H1 (cell line): Measurements from ENCODE around the gene MYO5A. TPM values are rescaled to one million over a fixed set of nuclear protein-coding genes. Genes with fewer than 3 reads are reported as not detected.

ENCODE experiments used
- CTCF ChIA-PET: fragments of 300-600 bp; sonication (Branson Sonifier 250); formaldehyde crosslinking; loops from one replicate; lab custom pipeline; 2021; ENCODE audit not compliant: partially characterized antibody; lab: Charles Lee
- POLR2A ChIA-PET: fragments of 300-600 bp; sonication (Branson Sonifier 250); formaldehyde crosslinking; loops from one replicate; lab custom pipeline; 2021; ENCODE audit warnings: inconsistent platforms; ENCODE audit not compliant: partially characterized antibody; lab: Charles Lee
- DNase-seq, 2 experiments: peaks; one replicate each; pipeline versions ENCODE4 v3.0.0 to v3.0.0-alpha.2; 2010 to 2022; ENCODE audit warnings: low spot score in 2 of 2, low read depth in 1 of 2, mixed read lengths in 1 of 2
- FAIRE-seq: peaks from 2 replicates; lab custom pipeline; 2011; peaks lifted over from hg19 to GRCh38; lab: Jason Lieb, UNC
- H2AFZ ChIP-seq: 2 replicates; pipeline ENCODE4 v1.8.1; 2012; ENCODE audit warnings: low read length, inconsistent platforms
- H2AK5ac ChIP-seq: 2 replicates; pipeline ENCODE4 v1.6.1; 2013; ENCODE audit warnings: low read depth, low read length
- H2BK120ac ChIP-seq: replicated peaks from 2 replicates; pipeline ENCODE3; 2013; ENCODE audit warnings: low read depth, low read length, inconsistent platforms
- H2BK12ac ChIP-seq: 2 replicates; pipeline ENCODE4 v1.6.1; 2013; ENCODE audit warnings: low read depth, low read length
- H2BK15ac ChIP-seq: 2 replicates; pipeline ENCODE4 v1.6.1; 2013; ENCODE audit warnings: low read length
- H2BK20ac ChIP-seq: 2 replicates; pipeline ENCODE4 v1.6.1; 2013; ENCODE audit warnings: low read length
- H2BK5ac ChIP-seq: 2 replicates; pipeline ENCODE4 v1.6.1; 2013; ENCODE audit warnings: low read depth, low read length
- H3K14ac ChIP-seq: 2 replicates; pipeline ENCODE4 v1.6.1; 2013; ENCODE audit warnings: inconsistent platforms; ENCODE audit not compliant: insufficient read length
- H3K18ac ChIP-seq: 2 replicates; pipeline ENCODE4 v1.6.1; 2013; ENCODE audit warnings: low read length; ENCODE audit errors: extremely low read depth
- H3K23ac ChIP-seq: 2 replicates; pipeline ENCODE4 v1.6.1; 2013; ENCODE audit warnings: inconsistent platforms; ENCODE audit not compliant: insufficient read length
- H3K23me2 ChIP-seq: 2 replicates; pipeline ENCODE4 v1.6.1; 2013; ENCODE audit warnings: low read depth, low read length
- H3K27ac ChIP-seq: 2 replicates; pipeline ENCODE4 v1.6.1; 2011; ENCODE audit warnings: low read depth, low read length, inconsistent platforms
- H3K27me3 ChIP-seq, 4 experiments: replicated peaks in 1 of 4; 1 replicate in 1 of 4; 2 replicates in 3 of 4; pipeline versions ENCODE4 v1.6.1 to v1.8.1; 2011 to 2013; ENCODE audit warnings: low read length in 3 of 4, mild to moderate bottlenecking in 3 of 4, inconsistent platforms in 2 of 4, mixed read lengths in 2 of 4, moderate library complexity in 1 of 4; ENCODE audit not compliant: control insufficient read depth in 3 of 4, insufficient read depth in 3 of 4; ENCODE audit errors: extremely low read depth in 1 of 4
- H3K36me3 ChIP-seq, 4 experiments: 2 replicates each; pipeline versions ENCODE4 v1.6.1 to v1.8.1; 2011 to 2013; ENCODE audit warnings: mild to moderate bottlenecking in 4 of 4, low read length in 3 of 4, moderate library complexity in 2 of 4, control low read depth in 1 of 4, inconsistent platforms in 1 of 4; ENCODE audit not compliant: insufficient read depth in 4 of 4, control insufficient read depth in 2 of 4
- H3K4ac ChIP-seq: replicated peaks from 2 replicates; pipeline ENCODE3; 2013; ENCODE audit warnings: low read length, low read depth, mixed read lengths, inconsistent platforms; ENCODE audit not compliant: insufficient read length
- H3K4me1 ChIP-seq, 4 experiments: replicated peaks in 1 of 4; 1 replicate in 1 of 4; 2 replicates in 3 of 4; pipeline versions ENCODE4 v1.6.1 to v1.8.1; 2011 to 2013; ENCODE audit warnings: low read length in 3 of 4, inconsistent platforms in 2 of 4, mixed read lengths in 1 of 4; ENCODE audit not compliant: insufficient read depth in 4 of 4, control insufficient read depth in 3 of 4
- H3K4me2 ChIP-seq, 2 experiments: 2 replicates each; pipeline versions ENCODE4 v1.6.1 to v1.8.1; 2011 to 2013; ENCODE audit warnings: low read depth in 2 of 2, low read length in 2 of 2, control low read depth in 1 of 2, inconsistent platforms in 1 of 2, mild to moderate bottlenecking in 1 of 2; ENCODE audit not compliant: insufficient read depth in 1 of 2
- H3K4me3 ChIP-seq, 4 experiments: fragments of 200-600, 300-600 bp in 1 of 4; sonication (generic), shearing (Covaris generic), sonication (Bioruptor Twin) in 1 of 4; 2 replicates each; pipeline versions ENCODE4 v1.5.1 to v1.8.1; 2011 to 2016; ENCODE audit warnings: low read length in 4 of 4, low read depth in 3 of 4, control low read depth in 2 of 4, inconsistent platforms in 2 of 4, mild to moderate bottlenecking in 2 of 4, mixed read lengths in 1 of 4, moderate library complexity in 1 of 4; ENCODE audit not compliant: insufficient read depth in 2 of 4; ENCODE audit errors: extremely low read depth in 1 of 4
- H3K56ac ChIP-seq: replicated peaks from 2 replicates; pipeline ENCODE3; 2013; ENCODE audit warnings: low read depth, mild to moderate bottlenecking, mixed read lengths, low read length, inconsistent platforms; ENCODE audit not compliant: insufficient read length
- H3K79me1 ChIP-seq: 2 replicates; pipeline ENCODE4 v1.6.1; 2013; ENCODE audit warnings: low read depth, low read length, control low read depth
- H3K79me2 ChIP-seq, 2 experiments: 2 replicates each; pipeline versions ENCODE4 v1.6.1 to v1.8.1; 2012 to 2013; ENCODE audit warnings: low read length in 2 of 2, mild to moderate bottlenecking in 2 of 2, inconsistent platforms in 1 of 2; ENCODE audit not compliant: insufficient read depth in 2 of 2, control insufficient read depth in 1 of 2
- H3K9ac ChIP-seq, 4 experiments: replicated peaks in 1 of 4; 1 replicate in 1 of 4; 2 replicates in 3 of 4; pipeline versions ENCODE4 v1.6.1 to v1.8.1; 2011 to 2013; ENCODE audit warnings: low read depth in 3 of 4, low read length in 3 of 4, control low read depth in 2 of 4, mild to moderate bottlenecking in 2 of 4, moderate library complexity in 2 of 4, inconsistent platforms in 1 of 4; ENCODE audit errors: extremely low read depth in 1 of 4
- H3K9me3 ChIP-seq, 2 experiments: 2 replicates each; pipeline versions ENCODE4 v1.6.1 to v1.8.1; 2012 to 2013; ENCODE audit warnings: mild to moderate bottlenecking in 2 of 2, moderate library complexity in 2 of 2, control low read depth in 1 of 2, inconsistent platforms in 1 of 2, low read depth in 1 of 2, low read length in 1 of 2, mixed read lengths in 1 of 2; ENCODE audit not compliant: insufficient read depth in 2 of 2
- H4K20me1 ChIP-seq, 2 experiments: replicated peaks in 1 of 2; 2 replicates each; pipeline versions ENCODE3 to v1.8.1; 2011 to 2013; ENCODE audit warnings: inconsistent platforms in 2 of 2, low read length in 2 of 2, mild to moderate bottlenecking in 1 of 2; ENCODE audit not compliant: insufficient read depth in 2 of 2, control insufficient read depth in 1 of 2
- H4K5ac ChIP-seq: 2 replicates; pipeline ENCODE4 v1.6.1; 2013; ENCODE audit warnings: low read length, low read depth, mixed read lengths, inconsistent platforms; ENCODE audit not compliant: insufficient read length
- H4K8ac ChIP-seq: 2 replicates; pipeline ENCODE4 v1.8.0; 2013; ENCODE audit warnings: mild to moderate bottlenecking, moderate library complexity, low read length, inconsistent platforms; ENCODE audit not compliant: insufficient read depth; ENCODE audit errors: extremely low read depth
- H4K91ac ChIP-seq: replicated peaks from 2 replicates; pipeline ENCODE3; 2013; ENCODE audit warnings: low read length, mixed read lengths, inconsistent platforms; ENCODE audit not compliant: insufficient read length
- CBX5 ChIP-seq: fragments of 300-800, 300-1000 bp; sonication (generic); IDR thresholded peaks from 2 replicates; pipeline ENCODE4 v1.7.1; 2016; ENCODE audit warnings: antibody characterized with exemption, low read length, low read depth
- CBX8 ChIP-seq: fragments of 300-800, 300-1000 bp; sonication (generic); IDR thresholded peaks from 2 replicates; pipeline ENCODE4 v1.7.1; 2016; ENCODE audit warnings: low read depth, low read length, borderline replicate concordance
- CHD2 ChIP-seq: IDR thresholded peaks from 2 replicates; pipeline ENCODE4 v1.6.1; 2012; ENCODE audit warnings: low read length, improper control_type of control experiment
- EP300 ChIP-seq, 2 experiments: IDR thresholded peaks; 1 replicate in 1 of 2; 2 replicates in 1 of 2; pipeline ENCODE4 v1.6.1; 2011 to 2012; ENCODE audit warnings: low read depth in 2 of 2, low read length in 2 of 2, mild to moderate bottlenecking in 2 of 2, borderline replicate concordance in 1 of 2, inconsistent platforms in 1 of 2, moderate library complexity in 1 of 2
- KDM1A ChIP-seq: fragments of 200-600, 300-600 bp; sonication (generic); IDR thresholded peaks from 2 replicates; pipeline ENCODE4 v1.7.1; 2016; ENCODE audit warnings: mild to moderate bottlenecking, low read length, borderline replicate concordance
- NRF1 ChIP-seq: IDR thresholded peaks from 2 replicates; pipeline ENCODE4 v1.6.1; 2011; ENCODE audit warnings: mild to moderate bottlenecking, low read depth, low read length, improper control_type of control experiment
- USF2 ChIP-seq: IDR thresholded peaks from 2 replicates; pipeline ENCODE4 v1.6.1; 2011; ENCODE audit warnings: low read length, improper control_type of control experiment
- whole genome bisulfite sequencing, 2 experiments: shearing (Covaris generic) in 1 of 2; methylation state at CpG; one replicate each; pipeline versions ENCODE4 v1.1.6 to v1.1.7; 2013 to 2015; ENCODE audit warnings: low lambda C conversion rate in 2 of 2, mixed read lengths in 2 of 2, inconsistent platforms in 1 of 2, low coverage in 1 of 2, missing lambda C conversion rate in 1 of 2; ENCODE audit not compliant: insufficient replicate concordance in 2 of 2, insufficient coverage in 1 of 2, insufficient read length in 1 of 2; ENCODE audit errors: extremely low coverage in 1 of 2, missing lambda C conversion rate in 1 of 2; 5-methylcytosine and 5-hydroxymethylcytosine counted together
- long read RNA-seq, 2 experiments: library from RNA in 1 of 2; library from capped mRNA in 1 of 2; stranded (forward); transcript quantifications; one replicate each; pipeline ENCODE4 v2.0.0, GENCODE V29; 2021; ENCODE audit warnings: inconsistent platforms in 1 of 2
- polyA minus RNA-seq, 3 experiments: library from RNA; depleted of rRNA, polyadenylated mRNA; stranded (reverse); fragments of >200 nt; gene quantifications; 1 replicate in 2 of 3; 2 replicates in 1 of 3; pipeline ENCODE4 v1.2.3, GENCODE V29; 2011
- polyA plus RNA-seq, 7 experiments: library from polyadenylated mRNA; depleted of rRNA in 3 of 7; stranded (reverse) in 5 of 7; unstranded in 2 of 7; fragments of >200 nt in 5 of 7; fragments of 200-250 nt in 2 of 7; gene quantifications; 1 replicate in 5 of 7; 2 replicates in 1 of 7; 4 replicates in 1 of 7; pipeline versions ENCODE4 v1.2.1 to v1.2.3, GENCODE V29; 2011 to 2013; ENCODE audit warnings: missing spikeins in 2 of 7, mixed read lengths in 2 of 7
- total RNA-seq: library from RNA; stranded (reverse); fragmentation: NEBNext Ultra II Directional; extraction: Animal tissue kit (Norgen Biotek cat#: 25700); gene quantifications from 2 replicates; pipeline ENCODE4 v1.2.1, GENCODE V29; 2021

The MYO5A gene
- total RNA-seq, result 24.7 and 27.9 TPM in 2 replicates
- polyA plus RNA-seq (2011; rRNA removed), result 8.9 and 11.4 TPM in 2 replicates
- 13.9 TPM for polyA plus RNA-seq (2011; cell fraction: cytosol; rRNA removed)
- 31.2 TPM for polyA plus RNA-seq (2011; cell fraction: nucleus; rRNA removed)
- polyA plus RNA-seq (2012, experiment 1 of 2), result 11.3 to 15.5 TPM (median 12.0 TPM) in 4 replicates
- 0.39 TPM for polyA plus RNA-seq (2012, experiment 2 of 2)
- polyA plus RNA-seq (2013, experiment 1 of 2), result 18.5 TPM
- polyA plus RNA-seq (2013, experiment 2 of 2), result 17.2 TPM
- 54.8 and 93.0 TPM in 2 replicates for polyA minus RNA-seq (2011; rRNA and poly(A)+ RNA removed)
- polyA minus RNA-seq (2011; cell fraction: cytosol; rRNA and poly(A)+ RNA removed), result 16.1 TPM
- 47.4 TPM for polyA minus RNA-seq (2011; cell fraction: nucleus; rRNA and poly(A)+ RNA removed)
- long read RNA-seq, experiment 1, partial matches to known transcripts, result 2 of 21 reads
- long read RNA-seq, experiment 1, other reads (novel, unspliced or antisense), result 19 of 21 reads
- long read RNA-seq, experiment 2, result 0 reads

GRCh38 chr15:52528564-52529340, at the start of gene MYO5A:
Gene MYO5A (minus strand): TSS chr15:52528880. CDS start chr15:52528806, 74 bp downstream.
- H2AFZ ChIP-seq, result peak within 1 kb of the TSS; percentile 84
- H3K18ac ChIP-seq, result peak within 1 kb of the TSS; percentile 49; the same call in 1 of the 2 replicates
- no peak within 1 kb of the TSS for H3K56ac ChIP-seq
- peak; percentile 34 to 79 for DNase-seq
- no peak within 1 kb of the TSS for H2BK20ac ChIP-seq
- peak within 1 kb of the TSS; percentile 62 for H4K91ac ChIP-seq
- H3K79me1 ChIP-seq, result no peaks in the 10 kb centered on the region
- H3K9ac ChIP-seq, result peak within 1 kb of the TSS; percentile 28 to 68 (median 54)
- peaks cover 6 to 29% (median 20%) of the 10 kb centered on the region in 4 experiments for H3K27me3 ChIP-seq
- H3K14ac ChIP-seq, result no peak within 1 kb of the TSS
- POLR2A ChIA-PET, result interaction anchor here (0.5 to 2.2 kb wide), 7 partner anchors 9 to 181 kb away, joined by 3 to 6 read pairs (median 3); partner anchors contain the start of gene ARPP19
- H4K5ac ChIP-seq, result peak within 1 kb of the TSS; percentile 75
- H3K36me3 ChIP-seq, result no peaks in the 10 kb centered on the region
- H4K8ac ChIP-seq, result peak within 1 kb of the TSS; percentile 77
- peak within 1 kb of the TSS; percentile 40; the same call in 1 of the 2 replicates for H2BK15ac ChIP-seq
- H3K4me3 ChIP-seq, result peak within 1 kb of the TSS; percentile 57 to 78 (median 66)
- H4K20me1 ChIP-seq, result peaks cover 0 to 2% of the 10 kb centered on the region in 2 experiments
- peak within 1 kb of the TSS; percentile 3 for H3K4ac ChIP-seq
- H3K23me2 ChIP-seq, result peaks cover 7% of the 10 kb centered on the region; the same call in 1 of the 2 replicates
- H3K79me2 ChIP-seq, result peaks cover 0 to 23% of the 10 kb centered on the region in 2 experiments; a peak in 3 of 4 replicates
- peak within 1 kb of the TSS; percentile 21 for H2BK120ac ChIP-seq
- H3K9me3 ChIP-seq, result no peaks in the 10 kb centered on the region
- 0 out of 2 replicates have a peak within 1 kb of the TSS, but pooled peaks have one; percentile 72 for H2BK12ac ChIP-seq
- peak within 1 kb of the TSS; percentile 97 for H3K4me2 ChIP-seq
- FAIRE-seq, result no peak
- CTCF ChIA-PET, result interaction anchor here (0.6 to 1.9 kb wide), 4 partner anchors 9 to 197 kb away, joined by 3 to 4 read pairs (median 4); no protein-coding TSS in a partner anchor
- no peak within 1 kb of the TSS for H3K23ac ChIP-seq
- 0% methylated on average over 23 of the region's 103 CpGs; no CpG with 5 or more reads in 1 of the 2 experiments for WGBS, 2 experiments
- peaks cover 4 to 11% (median 6%) of the 10 kb centered on the region in 4 experiments; a peak in 6 of 7 replicates for H3K4me1 ChIP-seq
- H3K27ac ChIP-seq, result no peak within 1 kb of the TSS; the same call in 1 of the 2 replicates
- H2AK5ac ChIP-seq, result no peak within 1 kb of the TSS
- H2BK5ac ChIP-seq, result no peak within 1 kb of the TSS
- TF ChIP-seq CBX5, result no peak
- no peak for TF ChIP-seq CBX8
- no peak; the same call in 1 of the 2 replicates for TF ChIP-seq KDM1A
- TF ChIP-seq CHD2, result no peak
- TF ChIP-seq USF2, result no peak
- no peak for TF ChIP-seq NRF1
- TF ChIP-seq EP300 (IDR thresholded peaks at IDR 0.05; ENCODE audit: borderline replicate concordance in 1 of 2, low read depth in 2 of 2, low read length in 2 of 2), result no peak
